ENCODE measurements around the gene EPHA3. TPM values are rescaled to one million over a fixed set of nuclear protein-coding genes. Genes with fewer than 3 reads are reported as not detected.
A peak's percentile ranks its signal among the peaks of the same experiment; 100 is the strongest.

Gene EPHA3
- total and polyA plus RNA-seq, 12 donors, result 1.3 to 7.5 (median 4.4) TPM

DNA sequence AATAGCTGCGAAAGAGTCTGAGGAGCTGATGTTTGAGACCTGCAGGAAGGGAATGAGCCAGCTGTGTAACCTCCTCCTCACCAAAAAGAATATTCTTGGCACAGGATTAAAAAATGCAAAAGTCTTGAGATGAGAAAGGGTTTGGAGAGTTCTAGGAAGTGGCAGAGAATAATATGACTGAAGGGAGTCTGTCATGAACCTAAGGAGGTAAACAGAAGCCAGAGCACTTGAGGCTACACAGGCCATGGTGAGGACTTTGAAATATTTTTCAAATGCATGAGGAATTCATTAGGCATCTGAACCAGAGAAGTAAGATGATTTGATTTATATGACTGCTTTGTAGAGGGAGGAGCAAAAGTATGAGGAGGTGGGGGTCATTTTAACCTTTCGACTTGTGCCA is 347.8 kb downstream of the EPHA3 start:
- Histone ChIP-seq H3K27me3 (no peaks in the 10 kb centered on the region), H3K36me3 (no peaks in the 10 kb centered on the region), H3K4me3 (no peak overlapping the region), H3K27ac (no peak overlapping the region), H3K4me1 (no peaks in the 10 kb centered on the region), H3K9me3 (peaks cover 0 to 11% (median 0%) of the 10 kb centered on the region in 11 donors)
- ATAC-seq, result no peak
- intact Hi-C loops (cut with DNase I), result no loop called here
- TF ChIP-seq, protein P1, sequence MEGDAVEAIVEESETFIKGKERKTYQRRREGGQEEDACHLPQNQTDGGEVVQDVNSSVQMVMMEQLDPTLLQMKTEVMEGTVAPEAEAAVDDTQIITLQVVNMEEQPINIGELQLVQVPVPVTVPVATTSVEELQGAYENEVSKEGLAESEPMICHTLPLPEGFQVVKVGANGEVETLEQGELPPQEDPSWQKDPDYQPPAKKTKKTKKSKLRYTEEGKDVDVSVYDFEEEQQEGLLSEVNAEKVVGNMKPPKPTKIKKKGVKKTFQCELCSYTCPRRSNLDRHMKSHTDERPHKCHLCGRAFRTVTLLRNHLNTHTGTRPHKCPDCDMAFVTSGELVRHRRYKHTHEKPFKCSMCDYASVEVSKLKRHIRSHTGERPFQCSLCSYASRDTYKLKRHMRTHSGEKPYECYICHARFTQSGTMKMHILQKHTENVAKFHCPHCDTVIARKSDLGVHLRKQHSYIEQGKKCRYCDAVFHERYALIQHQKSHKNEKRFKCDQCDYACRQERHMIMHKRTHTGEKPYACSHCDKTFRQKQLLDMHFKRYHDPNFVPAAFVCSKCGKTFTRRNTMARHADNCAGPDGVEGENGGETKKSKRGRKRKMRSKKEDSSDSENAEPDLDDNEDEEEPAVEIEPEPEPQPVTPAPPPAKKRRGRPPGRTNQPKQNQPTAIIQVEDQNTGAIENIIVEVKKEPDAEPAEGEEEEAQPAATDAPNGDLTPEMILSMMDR (IDR thresholded peaks at IDR 0.05), result no peak
- no peak for DNase-seq
- whole genome bisulfite sequencing, 2 donors, result 75 to 88% methylated on average over 2 of the region's 2 CpGs

DNA sequence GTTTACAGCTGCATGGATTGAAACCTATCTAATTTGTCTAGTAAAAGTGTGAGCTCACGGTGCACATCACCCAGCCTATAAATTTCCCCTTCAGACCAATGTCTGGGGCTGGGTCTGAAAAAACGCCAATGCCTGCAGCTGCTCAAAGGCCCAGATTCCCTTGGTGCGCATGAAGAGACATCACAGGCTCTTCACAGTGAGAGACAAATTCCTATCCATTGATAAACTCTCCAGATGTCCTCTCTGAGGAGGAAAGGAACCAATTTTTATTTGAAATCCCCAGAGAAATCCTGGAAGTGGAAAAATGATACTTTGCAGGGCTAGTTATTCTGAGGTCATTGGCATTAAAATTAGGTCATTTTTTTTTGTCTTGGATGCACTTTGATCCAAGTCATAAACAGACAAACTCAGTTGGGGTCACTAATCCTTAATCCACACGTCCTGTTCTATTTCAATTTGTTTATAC is 360.5 kb downstream of the EPHA3 start:
- WGBS, 2 donors, result 45 to 49% methylated on average over 4 of the region's 4 CpGs
- DNase-seq (peak in 1 of 2 donors; percentile 27), ATAC-seq (peak in 6 of 8 donors; percentile 61 to 90 (median 80))
- Histone ChIP-seq H3K36me3 (peaks cover 0 to 10% (median 0%) of the 10 kb centered on the region in 9 donors), H3K4me3 (no peak overlapping the region), H3K4me1 (peaks cover 0 to 5% (median 0%) of the 10 kb centered on the region in 9 donors), H3K9me3 (peaks cover 0 to 3% (median 0%) of the 10 kb centered on the region in 11 donors), H3K27me3 (no peaks in the 10 kb centered on the region), H3K27ac (peak overlapping the region in 2 of 10 donors; percentile 19)
- intact Hi-C loops (cut with DNase I), result loop anchor here in 1 of 10 donors (5.0 kb wide), 1 partner anchor 169 kb away; no protein-coding TSS in a partner anchor
- TF ChIP-seq, protein P1 (IDR thresholded peaks at IDR 0.05), result no peak

DNA sequence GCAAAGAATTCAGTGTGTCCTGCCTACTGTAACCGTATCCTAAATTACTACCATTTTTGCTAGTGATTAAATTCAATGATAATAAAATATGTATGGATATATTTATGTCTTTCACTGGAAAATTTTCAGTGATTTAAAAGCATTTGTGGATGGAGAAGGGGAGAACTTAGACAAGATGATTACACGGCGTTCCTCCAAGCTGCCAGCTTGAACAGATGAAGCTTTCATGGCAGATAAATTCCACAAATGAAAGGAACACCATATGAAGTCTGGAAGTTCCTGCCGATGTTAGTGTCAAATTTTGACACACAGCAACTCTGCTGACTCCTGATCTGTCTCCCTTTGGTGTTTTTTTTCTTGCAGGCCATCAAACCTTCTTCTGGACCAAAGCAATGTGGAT is 364.7 kb downstream of the EPHA3 start:
- H3K9me3 ChIP-seq, result peaks cover 0 to 5% (median 0%) of the 10 kb centered on the region in 11 donors
- no peak overlapping the region for H3K27ac ChIP-seq
- ATAC-seq, result no peak
- intact Hi-C loops (cut with DNase I), result loop anchor here in 1 of 10 donors (10.0 kb wide), 1 partner anchor 63 kb away; no protein-coding TSS in a partner anchor
- TF ChIP-seq, protein P1 (IDR thresholded peaks at IDR 0.05), result no peak
- no peaks in the 10 kb centered on the region for H3K27me3 ChIP-seq
- H3K4me1 ChIP-seq, result peaks cover 0 to 5% (median 0%) of the 10 kb centered on the region in 9 donors
- no peak overlapping the region for H3K4me3 ChIP-seq
- H3K36me3 ChIP-seq, result peaks cover 0 to 17% (median 0%) of the 10 kb centered on the region in 9 donors
- no peak for DNase-seq
- 84 to 89% methylated on average over 4 of the region's 4 CpGs for WGBS, 2 donors

DNA sequence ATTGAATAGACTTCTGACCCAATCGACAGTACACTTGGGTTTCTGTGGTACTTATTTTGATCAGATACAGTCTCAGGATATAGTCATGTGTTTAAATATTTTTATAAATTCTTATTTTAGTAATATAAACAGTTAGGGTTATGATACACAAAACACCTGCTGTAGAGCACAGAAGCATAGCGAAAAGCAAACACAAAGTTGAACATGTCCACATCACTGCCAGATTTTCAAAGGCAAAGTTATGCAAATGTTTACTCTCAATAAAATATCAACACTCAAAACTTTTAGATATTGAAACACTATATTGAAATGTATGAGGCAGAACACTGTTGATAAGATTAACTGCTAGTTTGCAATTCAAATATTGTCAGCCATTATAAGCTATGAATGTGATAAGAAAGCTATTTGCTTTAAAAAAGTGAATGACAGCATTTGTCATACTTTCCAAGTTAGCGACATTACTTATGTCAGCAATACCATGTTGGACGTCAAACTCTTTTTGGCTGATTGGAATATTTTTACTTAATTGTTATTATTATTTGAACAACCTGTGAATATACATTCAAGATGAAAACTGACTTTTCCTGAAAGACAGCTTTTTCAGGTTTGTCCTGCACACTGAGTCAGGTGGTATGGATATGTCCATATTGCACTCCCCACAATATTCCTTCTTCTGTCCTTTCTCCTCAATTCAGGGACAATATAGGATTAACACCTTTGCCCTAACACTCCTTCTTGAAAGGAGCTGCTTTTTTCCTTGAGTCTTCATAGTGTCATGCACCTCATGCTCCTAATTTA is 367.1 kb downstream of the EPHA3 start:
- no peaks in the 10 kb centered on the region for H3K27me3 ChIP-seq
- H3K27ac ChIP-seq, result no peak overlapping the region
- ATAC-seq (no peak), DNase-seq (no peak)
- H3K36me3 ChIP-seq, result peaks cover 0 to 24% (median 0%) of the 10 kb centered on the region in 9 donors
- TF ChIP-seq, protein P1 (IDR thresholded peaks at IDR 0.05), result no peak
- H3K4me1 ChIP-seq, result no peaks in the 10 kb centered on the region
- no peak overlapping the region for H3K4me3 ChIP-seq
- 72 to 79% methylated on average over 4 of the region's 4 CpGs for WGBS, 2 donors
- H3K9me3 ChIP-seq, result peaks cover 0 to 5% (median 0%) of the 10 kb centered on the region in 11 donors
- intact Hi-C loops (cut with DNase I), result loop anchor here in 1 of 10 donors (10.0 kb wide), 1 partner anchor 60 kb away; no protein-coding TSS in a partner anchor
